ENCODE data around the gene INPP5K.

Gene INPP5K

GRCh38 chr17:1475321-1475854, 41.0 kb downstream of the INPP5K start:
- DNase-seq (ENCODE audit: low read depth): no peak
- no peak overlapping the region for H3K4me3 ChIP-seq (ENCODE audit: low read length)
- no peak for TF ChIP-seq CTCF (IDR thresholded peaks at IDR 0.05; ENCODE audit: insufficient read depth, low read depth, low read length, missing control alignments)

GRCh38 chr17:1474402-1475189, 41.8 kb downstream of the INPP5K start:
- DNase-seq (ENCODE audit: low read depth): no peak
- no peak for TF ChIP-seq CTCF (IDR thresholded peaks at IDR 0.05; ENCODE audit: insufficient read depth, low read depth, low read length, missing control alignments)

GRCh38 chr17:1473841-1474240, 42.6 kb downstream of the INPP5K start:
- DNase-seq (ENCODE audit: low read depth): no peak
- no peak overlapping the region for H3K4me3 ChIP-seq (ENCODE audit: low read length)
- TF ChIP-seq CTCF (IDR thresholded peaks at IDR 0.05; ENCODE audit: insufficient read depth, low read depth, low read length, missing control alignments): no peak

More at GRCh38 chr17:1474402-1475189, 41.8 kb downstream of the INPP5K start:
- H3K4me3 ChIP-seq (ENCODE audit: low read length): no peak overlapping the region

- TF ChIP-seq CTCF (IDR thresholded peaks at IDR 0.05; ENCODE audit: insufficient read depth, low read depth, low read length, missing control alignments): no peak
- no peak overlapping the region for H3K4me3 ChIP-seq (ENCODE audit: low read length)
- DNase-seq (ENCODE audit: low read depth): no peak
Measured at GRCh38 chr17:1473170-1473569, 43.2 kb downstream of the INPP5K start.

- H3K4me3 ChIP-seq (ENCODE audit: low read length): no peak overlapping the region
- TF ChIP-seq CTCF (IDR thresholded peaks at IDR 0.05; ENCODE audit: insufficient read depth, low read depth, low read length, missing control alignments): no peak
- no peak for DNase-seq (ENCODE audit: low read depth)
Measured at GRCh38 chr17:1471911-1472821, 44.2 kb downstream of the INPP5K start.

GRCh38 chr17:1471490-1471889, 44.9 kb downstream of the INPP5K start:
- DNase-seq (ENCODE audit: low read depth): no peak
- no peak for TF ChIP-seq CTCF (IDR thresholded peaks at IDR 0.05; ENCODE audit: insufficient read depth, low read depth, low read length, missing control alignments)
- H3K4me3 ChIP-seq (ENCODE audit: low read length): no peak overlapping the region
